IPS-11a (cell line): ENCODE measurements around the gene MDC1.

ENCODE experiments used
- H3K4me3 ChIP-seq: one replicate; pipeline ENCODE4 v1.5.1; 2013; ENCODE audit warnings: low read depth, low read length, control low read depth

The MDC1 gene

DNA sequence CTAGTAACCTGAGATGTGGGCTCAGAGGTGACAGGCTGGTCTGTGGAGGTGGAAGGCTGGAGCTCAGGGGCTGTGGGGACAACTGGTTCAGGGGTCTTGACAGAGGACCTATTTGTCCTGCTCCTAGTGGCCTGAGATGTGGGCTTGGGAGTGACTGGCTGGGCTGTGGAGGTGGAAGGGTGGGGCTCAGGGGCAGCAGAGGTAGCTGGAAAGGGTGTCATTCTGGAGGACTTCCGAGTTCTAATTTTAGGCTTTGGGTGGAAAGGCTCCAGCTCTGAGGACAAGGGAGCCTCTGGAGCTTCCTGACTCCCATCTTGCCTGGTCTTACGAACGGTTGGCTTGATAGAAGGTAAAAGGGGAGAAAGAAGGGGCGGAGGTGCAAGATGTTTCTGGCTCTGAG is 11.5 kb downstream of the MDC1 start:
- H3K4me3 ChIP-seq, result no peak overlapping the region

DNA sequence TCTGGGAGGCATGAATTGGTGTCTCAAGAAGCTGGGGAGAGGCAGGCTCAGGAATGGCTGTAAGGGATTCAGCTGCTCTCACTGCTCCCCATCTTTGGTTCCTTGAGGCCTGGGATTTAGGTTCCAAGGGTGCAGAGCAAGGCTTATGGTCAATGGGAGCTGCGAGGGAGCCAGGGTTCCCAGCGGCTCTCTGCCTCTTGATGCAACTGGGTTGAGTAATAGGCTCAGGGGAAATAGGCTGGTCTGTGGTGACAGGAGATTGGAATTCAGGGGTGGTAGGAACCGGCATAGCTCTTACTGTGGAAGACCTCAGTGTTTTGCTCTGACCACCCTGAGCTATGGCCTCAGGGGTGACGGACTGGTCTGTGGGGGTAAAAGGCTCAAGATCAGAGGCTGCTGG is 13.3 kb downstream of the MDC1 start:
- H3K4me3 ChIP-seq, result no peak overlapping the region

DNA sequence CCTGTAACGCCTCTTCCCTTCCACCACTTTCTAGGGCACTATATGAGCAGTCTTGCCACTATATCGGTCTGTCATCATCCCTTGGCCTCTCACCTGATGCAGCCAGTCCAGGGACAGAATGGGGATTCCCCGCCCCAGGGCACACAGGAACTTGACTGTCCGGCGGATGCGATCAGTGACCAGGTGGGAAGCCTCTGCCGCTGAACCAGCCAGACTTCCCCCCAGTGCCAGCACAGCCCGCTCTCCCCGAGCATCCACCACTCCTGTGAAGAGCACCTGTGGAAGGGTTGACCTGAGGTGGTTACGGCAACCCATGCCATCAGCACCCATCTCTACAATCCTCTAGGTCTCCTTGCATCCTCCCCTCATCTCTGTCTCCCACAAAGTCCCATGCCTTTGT is 14.1 kb downstream of the MDC1 start:
- H3K4me3 ChIP-seq, result no peak overlapping the region

DNA sequence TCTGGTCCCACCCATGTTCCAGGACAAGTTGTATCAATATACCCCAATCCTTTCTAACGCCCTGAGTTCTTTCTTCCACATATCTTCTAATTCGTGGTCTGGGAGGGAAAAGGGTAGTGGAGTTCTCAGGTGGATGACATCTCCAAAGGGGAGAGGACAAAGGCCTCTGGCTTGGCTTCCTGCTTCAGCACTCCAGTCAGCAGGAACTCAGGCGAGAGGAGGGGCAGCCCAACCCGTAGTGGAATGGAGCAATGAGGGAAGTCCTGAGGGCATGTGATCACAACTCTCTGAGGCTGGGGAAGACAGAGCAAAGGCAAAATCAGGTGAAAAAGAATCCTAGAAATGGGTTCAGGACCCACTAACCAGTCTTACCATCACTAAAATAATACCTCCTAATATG is 16.7 kb downstream of the MDC1 start:
- no peak overlapping the region for H3K4me3 ChIP-seq

DNA sequence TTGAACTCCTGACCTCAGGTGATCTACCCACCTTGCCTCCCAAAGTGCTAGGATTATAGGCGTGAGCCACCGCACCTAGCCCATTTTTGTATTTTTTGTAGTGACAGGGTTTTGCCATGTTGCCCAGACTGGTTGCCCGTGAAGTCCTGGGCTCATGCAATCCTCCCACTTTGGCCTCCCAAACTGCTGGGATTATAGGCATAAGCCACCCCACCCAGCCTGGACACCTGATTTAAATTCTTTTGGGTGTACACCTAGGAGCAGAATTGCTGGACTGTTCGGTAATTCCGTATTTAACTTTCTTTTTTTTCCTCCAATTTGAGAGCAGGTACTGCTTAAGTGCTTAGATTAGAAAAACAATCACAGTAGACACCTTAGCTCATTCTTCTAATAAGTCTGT is 20.6 kb downstream of the MDC1 start:
- H3K4me3 ChIP-seq, result no peak overlapping the region

DNA sequence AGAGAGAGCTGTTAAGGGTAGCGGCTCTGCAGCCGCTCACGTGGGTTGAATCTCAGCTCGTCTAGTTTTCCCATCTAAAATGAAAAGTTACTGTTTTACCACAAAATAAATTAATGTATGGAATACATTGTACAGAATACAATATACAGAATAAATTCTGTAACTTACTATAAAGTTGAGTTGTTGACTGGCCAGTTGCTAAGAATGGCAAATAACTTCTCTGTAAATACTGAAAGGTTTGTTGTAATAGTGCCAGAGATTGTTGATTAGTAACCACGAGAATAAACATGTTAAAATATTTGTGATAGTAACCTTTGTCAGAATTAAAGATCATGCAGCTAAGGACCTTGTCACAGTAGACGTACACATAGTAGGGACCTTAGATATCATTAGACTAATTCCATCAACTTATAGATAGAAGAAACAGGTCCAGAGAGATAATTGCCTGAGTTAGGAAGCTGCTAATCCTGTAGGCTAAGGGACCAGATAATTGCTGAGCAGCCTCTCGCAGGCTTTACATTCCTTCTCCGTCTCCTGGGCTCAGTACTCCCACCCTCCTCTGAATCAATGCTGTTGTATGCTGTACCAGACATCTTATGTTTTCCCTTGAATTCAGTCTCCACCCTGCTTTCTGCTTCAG is 25.8 kb downstream of the MDC1 start:
- peak overlapping the region; percentile 72 for H3K4me3 ChIP-seq

DNA sequence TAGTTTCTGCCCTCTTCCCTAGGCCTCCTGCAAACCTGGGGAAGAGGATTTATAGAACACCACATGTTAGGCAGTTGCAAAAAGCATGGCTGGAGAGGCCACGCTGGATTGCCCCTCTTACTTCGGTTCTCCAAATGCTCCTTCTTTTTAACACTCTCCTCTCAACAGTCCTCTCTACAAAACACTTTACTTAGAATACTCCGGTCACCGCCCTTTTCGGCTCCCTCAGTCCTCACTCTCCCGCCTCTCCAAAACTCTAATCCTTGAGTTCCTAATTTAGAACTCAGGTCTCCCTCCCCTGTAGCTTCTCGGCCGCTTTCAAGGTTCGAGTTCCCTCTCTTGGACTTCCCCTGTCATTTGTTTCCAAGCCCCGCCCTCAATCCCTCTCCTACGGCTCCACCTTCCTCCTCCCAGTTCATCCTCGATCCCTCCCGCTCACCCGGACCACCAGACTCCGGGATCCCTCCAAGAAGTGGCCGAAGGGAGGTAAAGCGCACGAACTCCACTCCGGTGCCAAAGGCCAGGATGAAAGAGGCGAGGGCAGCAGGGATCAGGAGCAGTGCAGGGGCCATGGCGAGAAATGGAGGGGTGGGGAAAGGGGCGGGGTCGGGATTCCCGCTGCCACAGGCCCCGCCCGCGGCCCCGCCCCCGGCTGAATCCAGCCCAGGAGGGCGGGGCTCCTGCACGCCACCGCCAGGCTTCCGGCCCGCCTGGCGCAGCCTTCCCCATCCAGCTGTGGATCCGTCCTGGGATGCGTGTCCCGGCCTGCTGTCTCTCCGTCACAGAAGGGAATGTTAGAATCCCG is 26.5 kb downstream of the MDC1 start, which contains the start of gene NRM:
Gene NRM (minus strand): TSS at position 582 of the 805 bp plus-strand sequence. CDS start 10 bp downstream, at position 572.
- H3K4me3 ChIP-seq, result peak within 1 kb of the TSS; percentile 72

DNA sequence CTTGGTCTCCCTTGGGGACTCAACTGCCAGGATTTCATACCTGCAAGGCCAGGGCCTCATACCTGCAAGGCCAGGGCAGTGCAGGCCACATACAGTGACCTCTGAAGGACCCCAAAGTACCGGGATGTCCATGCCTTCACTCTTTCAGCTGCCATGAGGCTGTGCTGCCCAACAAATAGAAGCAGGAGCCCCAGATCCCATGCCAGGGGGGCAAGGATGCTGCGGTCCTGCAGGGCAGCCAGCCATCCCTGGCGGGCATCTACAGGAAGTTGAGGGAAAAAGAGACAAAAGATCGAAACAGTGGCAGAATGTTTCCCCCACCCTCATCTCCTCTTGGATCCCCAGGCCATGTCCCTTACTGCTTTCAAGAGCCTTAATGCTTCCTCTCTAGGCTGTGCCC is 27.1 kb downstream of the MDC1 start:
- peak overlapping the region; percentile 72 for H3K4me3 ChIP-seq

DNA sequence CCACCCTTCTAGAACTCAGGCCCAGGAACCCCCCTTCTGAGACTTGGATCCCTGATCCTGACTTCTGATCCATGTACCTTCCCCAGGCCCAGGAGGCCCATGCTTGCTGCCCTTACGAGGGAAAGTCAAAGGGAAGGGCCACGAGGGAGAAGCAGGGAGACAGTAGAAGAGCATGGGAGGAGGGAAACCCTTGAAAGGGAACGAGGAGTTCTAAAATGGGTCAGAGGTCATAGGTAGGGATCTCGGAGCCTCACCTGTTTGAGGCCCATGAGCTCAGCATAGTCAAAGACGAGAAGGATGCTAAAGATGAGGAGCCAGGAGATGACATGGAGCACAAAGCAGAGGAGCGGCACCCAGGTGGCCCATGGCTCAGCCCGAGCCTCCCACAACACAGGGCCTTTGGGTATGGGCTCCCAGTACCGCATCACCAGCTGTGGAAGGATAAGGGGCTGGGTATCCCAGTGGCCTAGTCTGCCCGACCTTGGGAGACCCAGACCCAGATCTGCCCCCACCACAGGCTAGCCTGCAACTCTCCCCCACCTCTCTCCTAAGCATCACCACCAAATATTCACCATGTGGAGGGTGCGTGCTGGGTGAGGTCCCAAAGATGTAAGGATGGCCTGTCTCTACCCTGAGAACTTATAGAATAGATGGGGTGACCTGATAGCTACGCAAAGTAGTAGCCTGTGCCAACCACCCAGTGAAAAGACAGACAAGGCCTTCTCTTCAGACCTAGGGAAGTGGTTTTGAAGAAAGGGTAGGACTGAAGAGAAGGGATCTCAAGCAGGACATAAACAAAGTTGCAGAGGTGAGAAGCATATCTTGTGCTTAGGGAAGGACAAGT is 27.8 kb downstream of the MDC1 start:
- no peak overlapping the region for H3K4me3 ChIP-seq

DNA sequence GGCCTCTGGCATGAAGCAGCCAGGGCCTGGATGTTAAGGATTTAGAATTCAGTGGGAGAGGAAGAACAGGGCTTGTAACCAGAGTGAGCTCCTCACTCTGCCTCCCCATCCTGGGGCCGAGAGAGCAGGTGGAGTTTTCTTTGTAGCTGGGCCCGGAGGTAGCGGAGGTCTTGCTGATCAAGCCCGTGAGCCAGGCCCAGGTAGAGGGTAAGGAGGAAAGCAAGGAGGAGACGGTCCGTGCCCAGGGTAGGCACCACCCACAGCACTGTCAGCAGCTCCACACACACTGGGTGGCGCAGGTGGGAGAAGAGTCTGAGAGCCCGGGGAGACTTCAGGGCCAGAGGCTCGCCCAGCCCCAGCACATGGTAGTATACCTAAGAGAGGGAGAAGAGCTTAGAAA is 28.5 kb downstream of the MDC1 start:
- H3K4me3 ChIP-seq, result no peak overlapping the region

DNA sequence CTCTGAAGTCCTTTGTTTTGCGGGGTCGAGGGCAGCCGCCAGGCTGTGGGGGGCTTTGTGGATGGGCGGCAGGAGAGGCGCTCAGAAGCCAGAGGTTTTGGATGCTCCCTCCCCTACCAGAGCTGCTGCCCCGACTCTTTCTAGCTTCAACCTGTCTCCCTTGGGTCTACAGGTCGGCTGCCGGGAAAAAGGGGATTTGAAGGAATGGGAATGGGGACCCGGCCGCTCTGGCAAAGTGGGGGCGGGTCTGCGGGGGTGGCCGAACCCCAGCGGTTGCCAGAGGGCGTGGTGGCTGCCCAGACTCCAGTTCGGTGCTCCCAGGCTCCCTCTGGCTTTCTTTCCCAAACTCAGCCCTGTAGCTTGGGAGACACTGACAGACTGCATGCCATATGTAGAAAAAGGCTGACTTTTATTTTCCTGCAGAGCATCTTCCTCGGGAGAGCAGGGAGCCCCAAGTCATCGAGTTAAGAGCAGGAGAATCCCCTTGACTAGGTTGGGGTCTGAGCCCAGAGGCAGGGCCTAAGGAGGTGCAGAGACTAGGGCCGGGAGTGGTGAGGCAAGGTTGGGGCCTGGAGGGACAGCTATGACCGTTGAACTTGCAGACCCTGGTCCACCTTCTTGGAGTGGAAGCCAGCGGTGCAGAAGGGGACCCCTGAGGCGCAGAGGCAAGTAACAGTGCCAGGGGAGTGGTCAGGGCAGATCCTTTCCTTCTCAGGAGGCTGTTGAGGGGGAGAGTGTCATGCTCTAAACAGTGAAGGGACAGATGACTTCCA is 29.2 kb downstream of the MDC1 start:
- peak overlapping the region; percentile 78 for H3K4me3 ChIP-seq

DNA sequence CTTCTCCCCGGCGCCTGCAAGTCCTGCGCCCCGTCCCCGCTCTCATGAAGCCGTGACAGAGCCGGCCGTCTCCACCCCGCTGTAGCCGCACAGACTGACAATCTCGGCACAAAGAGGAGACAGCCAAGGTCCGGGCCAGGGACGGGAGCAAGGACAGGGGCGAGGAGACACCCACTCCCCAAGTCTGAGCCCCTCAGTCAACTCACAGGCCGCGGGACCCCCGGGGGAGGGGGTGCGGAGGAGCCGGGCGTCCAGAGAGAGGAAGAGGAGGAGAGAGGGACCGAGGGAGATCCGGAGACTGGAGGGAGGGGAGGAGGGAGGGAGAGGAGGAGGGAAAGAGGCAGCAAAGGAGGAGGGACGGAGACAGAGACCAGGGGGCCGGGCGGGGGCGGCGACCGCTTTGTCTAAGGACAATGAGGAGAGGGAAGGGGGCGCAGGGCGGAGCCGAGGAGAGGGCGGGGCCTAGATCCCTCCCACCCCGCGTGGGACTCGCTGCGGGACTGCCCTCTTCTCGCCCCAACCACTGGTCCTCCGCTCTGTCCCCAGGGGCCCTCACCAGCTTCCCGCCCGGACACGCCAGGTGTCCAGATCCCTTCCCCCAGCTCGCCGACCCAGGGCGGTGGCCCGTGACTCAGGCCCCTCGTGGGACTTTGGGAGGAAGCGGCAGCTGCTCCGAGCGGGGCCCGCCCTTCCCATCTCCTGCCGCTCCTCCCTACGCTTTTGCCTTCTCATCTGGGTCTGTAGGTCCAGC is 30.0 kb downstream of the MDC1 start:
- peak overlapping the region; percentile 78 for H3K4me3 ChIP-seq

DNA sequence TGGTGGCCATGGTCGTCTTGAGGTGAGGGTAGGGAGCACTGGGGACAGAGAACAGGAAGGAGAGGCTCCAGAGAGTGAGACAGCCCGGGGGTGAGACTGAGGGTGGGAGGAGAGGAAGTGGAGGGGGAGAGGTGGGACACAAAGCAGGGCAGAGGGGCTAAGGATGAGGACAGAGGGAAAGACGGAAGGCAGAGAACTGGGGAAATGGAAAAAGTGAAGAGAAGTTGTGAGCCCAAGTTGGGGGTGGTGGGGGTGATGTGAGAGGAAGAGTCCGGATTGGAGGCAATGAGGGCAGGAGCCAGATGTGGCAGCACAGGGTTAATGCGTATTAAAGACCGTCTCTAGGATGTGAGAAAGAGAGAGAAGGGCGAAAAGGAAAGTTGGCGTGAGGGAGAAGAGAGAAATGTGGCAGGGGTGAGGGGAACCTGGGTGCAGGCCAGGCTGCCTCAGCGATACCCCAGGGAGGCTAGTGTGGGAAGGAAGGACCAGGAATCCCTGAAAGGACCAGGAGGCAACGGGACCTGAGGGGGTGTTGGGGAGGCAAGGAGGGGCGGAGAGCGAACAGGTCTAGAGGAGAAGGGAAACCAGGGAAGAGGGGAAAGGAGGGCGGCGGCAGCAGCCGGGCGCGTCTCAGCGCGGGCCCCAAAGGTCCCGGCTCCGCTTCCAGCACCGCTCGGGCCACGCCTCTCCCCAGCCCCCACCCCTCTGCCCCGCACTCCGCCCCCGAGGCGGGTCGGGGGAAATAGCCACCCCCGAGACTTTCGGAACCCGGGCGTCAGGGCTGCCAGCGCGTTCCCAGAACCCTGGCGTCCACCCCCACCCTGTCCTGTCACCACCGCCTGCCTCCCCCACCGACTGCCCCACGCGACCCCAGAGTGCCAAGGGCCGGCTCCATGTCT is 30.8 kb downstream of the MDC1 start, which contains the start of gene PPP1R18:
Gene PPP1R18 (minus strand): TSS at position 637 of the 899 bp plus-strand sequence. CDS start 627 bp downstream, at position 10.
- peak within 1 kb of the TSS; percentile 78 for H3K4me3 ChIP-seq

DNA sequence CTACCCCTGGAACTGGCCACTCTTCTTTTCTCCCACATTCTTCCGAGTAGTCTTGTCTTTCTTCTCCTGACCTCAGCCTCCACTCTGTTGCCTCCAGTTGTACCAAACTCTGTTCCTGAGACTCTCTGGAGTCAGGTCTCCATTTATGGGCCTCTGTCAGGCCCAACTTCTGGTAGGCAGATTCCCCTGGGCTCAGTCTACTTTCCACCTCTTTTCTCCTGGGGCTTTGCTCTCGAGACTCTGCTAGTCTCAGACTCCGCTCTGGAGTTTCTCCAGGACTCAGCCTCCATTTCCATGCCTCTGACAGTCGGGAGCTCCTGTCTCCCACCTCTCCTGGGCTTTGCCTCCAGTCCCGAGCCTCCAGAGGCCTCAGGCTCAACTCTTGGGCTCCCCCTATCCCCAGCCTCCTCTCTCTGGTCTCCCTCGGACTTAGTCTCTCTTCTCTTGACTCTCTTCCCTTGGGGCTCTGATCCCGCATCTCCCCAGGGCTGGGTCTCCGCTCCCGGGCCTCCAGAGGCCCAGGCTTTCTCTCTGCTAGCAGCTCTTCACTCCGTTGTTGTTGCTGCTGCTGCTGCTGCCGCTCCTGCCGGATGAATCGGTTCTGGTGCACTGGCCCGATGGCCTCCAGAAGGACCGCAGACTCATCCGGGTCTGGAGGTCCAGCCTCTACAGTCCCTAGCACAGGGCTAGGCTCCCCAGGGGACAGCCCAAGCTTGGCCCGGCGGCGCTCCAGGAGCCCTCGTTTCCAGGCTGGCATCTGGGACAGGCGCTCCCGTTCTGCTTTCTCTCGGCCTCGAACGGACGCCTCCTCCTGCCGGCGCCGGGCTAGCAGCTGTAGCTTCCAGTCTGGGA is 31.7 kb downstream of the MDC1 start:
- no peak overlapping the region for H3K4me3 ChIP-seq

DNA sequence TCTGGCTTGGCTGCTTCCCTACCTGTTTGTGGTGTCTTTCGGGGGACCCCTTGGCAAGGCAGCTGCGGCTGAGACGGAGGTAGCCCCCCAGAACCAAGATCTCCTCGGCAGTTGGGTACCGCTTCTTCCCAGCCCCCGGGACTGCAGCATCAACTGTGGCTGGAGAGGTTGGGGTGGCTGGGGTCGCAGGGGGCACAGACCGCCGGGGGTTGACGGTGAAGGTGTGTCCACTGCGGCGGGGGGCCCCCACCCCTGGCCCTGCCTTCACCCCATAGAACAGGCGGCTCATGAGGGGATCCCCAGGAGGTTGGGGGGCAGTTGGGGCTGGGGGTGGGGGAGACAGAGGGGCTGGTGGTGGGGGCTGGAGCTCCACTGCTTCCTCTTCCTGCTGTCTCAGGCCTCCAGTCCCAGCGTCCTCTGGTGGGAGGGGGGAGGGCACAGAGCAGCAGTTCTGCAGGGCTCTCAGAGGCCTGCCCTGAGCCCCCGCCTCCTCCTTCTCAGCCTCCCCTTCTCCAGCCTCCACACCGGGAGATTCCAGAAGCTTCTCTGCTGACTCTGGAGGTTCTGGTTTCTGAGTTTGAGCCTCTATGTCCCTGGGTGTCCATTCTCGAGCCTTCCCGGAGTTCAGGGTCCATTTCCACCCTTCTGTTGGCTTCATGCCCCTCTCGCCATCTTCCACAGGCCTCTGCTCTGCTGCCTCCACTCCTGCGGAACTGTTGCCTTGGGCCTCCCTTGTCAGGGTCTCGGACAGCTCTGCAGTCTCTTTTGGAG is 32.5 kb downstream of the MDC1 start:
- H3K4me3 ChIP-seq, result no peak overlapping the region

DNA sequence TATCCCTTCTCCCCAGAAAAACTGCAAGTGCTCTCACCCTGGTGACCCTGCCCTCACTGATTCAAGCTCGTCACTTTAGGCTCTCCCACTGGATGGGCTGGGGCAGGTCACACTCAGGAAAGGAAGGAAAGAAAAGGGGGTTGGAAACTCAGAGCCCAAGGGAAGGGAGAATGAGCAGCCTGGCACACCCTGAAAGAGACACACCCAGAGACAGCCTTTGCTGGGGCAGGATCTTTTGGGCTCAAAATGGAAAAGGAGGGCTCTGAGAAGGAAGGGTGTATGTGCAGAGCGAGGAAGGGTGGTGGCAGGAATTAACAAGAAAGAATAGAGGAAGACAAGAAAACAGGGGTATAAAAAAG is 33.1 kb downstream of the MDC1 start:
- H3K4me3 ChIP-seq, result no peak overlapping the region

DNA sequence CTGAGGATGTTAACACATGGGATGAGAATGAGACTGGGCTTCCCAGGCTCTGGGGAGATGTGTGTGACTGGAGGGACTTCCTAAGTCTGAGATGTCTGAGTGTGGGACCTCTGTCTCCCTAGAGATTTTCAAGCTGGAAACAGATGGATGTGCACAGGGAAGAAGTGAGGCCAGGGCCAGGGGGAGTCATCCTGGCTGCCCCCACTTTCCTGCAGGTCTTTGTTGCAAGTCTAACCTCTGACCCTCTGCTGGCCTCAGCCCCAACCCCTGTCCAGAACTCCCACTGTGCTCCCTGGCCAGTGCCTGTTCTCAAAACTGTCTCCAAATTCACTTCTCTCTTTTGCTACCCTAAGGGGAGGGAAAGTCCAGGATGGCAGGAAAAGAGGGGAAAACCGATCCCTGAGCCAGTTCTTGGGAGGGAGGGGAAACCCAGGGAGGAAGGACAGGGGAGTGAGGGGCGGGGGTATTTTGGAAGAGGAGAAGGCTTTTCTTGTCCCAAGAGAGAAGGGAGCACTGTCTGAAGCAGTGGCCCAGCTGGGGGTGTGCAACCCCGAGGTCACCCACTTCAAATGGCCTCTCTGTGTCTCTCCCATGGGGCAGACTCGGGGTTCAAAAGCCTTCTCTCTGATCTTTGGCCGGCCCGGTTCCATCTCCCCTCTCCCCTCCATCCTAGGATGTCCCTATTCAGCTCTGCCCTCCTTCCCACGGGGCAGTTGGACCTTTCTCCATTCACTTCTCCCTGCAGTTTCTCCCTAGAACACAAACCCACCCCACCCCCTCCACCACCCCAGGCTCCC is 33.7 kb downstream of the MDC1 start:
- no peak overlapping the region for H3K4me3 ChIP-seq
